ENCODE results near the gene TSPAN16.

The TSPAN16 gene

GRCh38 chr19:11268783-11269267, 27.1 kb upstream of the TSPAN16 start:
- no peaks in the 10 kb centered on the region for H3K9me3 ChIP-seq (ENCODE audit: control insufficient read depth, insufficient read depth, low read depth, low read length)
- POLR2A ChIA-PET = no interaction called here
- TF ChIP-seq ZNF449 (tag by site-specific recombination; IDR thresholded peaks at IDR 0.05) (no peak), KLF16 (tag by site-specific recombination; IDR thresholded peaks at IDR 0.05) (no peak), PBX3 (CRISPR knock-in tag; IDR thresholded peaks at IDR 0.05) (no peak), SP7 (tag by site-specific recombination; IDR thresholded peaks at IDR 0.05) (no peak), ZSCAN4 (tag by site-specific recombination; IDR thresholded peaks at IDR 0.05) (no peak), PATZ1 (tag by site-specific recombination; IDR thresholded peaks at IDR 0.05) (no peak), ZNF280C (tag by site-specific recombination; IDR thresholded peaks at IDR 0.05) (no peak), ZNF248 (tag by site-specific recombination; IDR thresholded peaks at IDR 0.05) (no peak), ZNF26 (tag by site-specific recombination; IDR thresholded peaks at IDR 0.05) (no peak), ZNF112 (tag by site-specific recombination; IDR thresholded peaks at IDR 0.05) (no peak), ZNF175 (tag by site-specific recombination; IDR thresholded peaks at IDR 0.05) (no peak), ZNF600 (tag by site-specific recombination; IDR thresholded peaks at IDR 0.05) (no peak), ZNF561 (tag by site-specific recombination; IDR thresholded peaks at IDR 0.05; ENCODE audit: borderline replicate concordance) (no peak), ZBTB6 (tag by site-specific recombination; IDR thresholded peaks at IDR 0.05) (no peak), ZNF843 (tag by site-specific recombination; IDR thresholded peaks at IDR 0.05) (no peak), ELK4 (IDR thresholded peaks at IDR 0.05; ENCODE audit: borderline replicate concordance, low read depth, low read length) (no peak)
- CTCF ChIA-PET = no interaction called here
- no peak overlapping the region for H3K4me3 ChIP-seq (ENCODE audit: low read depth, low read length)
- no peaks in the 10 kb centered on the region for H3K36me3 ChIP-seq (ENCODE audit: control insufficient read depth in 2 of 2, insufficient read depth in 1 of 2, low read length in 2 of 2)
- H3K4me1 ChIP-seq (ENCODE audit: control insufficient read depth, insufficient read depth, low read length) = no peaks in the 10 kb centered on the region
- H3K27ac ChIP-seq (ENCODE audit: extremely low read depth, low read depth, low read length) = no peak overlapping the region
